ENCODE measurements around the gene BSG. TPM values are rescaled to one million over a fixed set of nuclear protein-coding genes. Genes with fewer than 3 reads are reported as not detected.

Gene BSG
- total RNA-seq, 4 donors from 2014 or later = 304 to 416 (median 362) TPM

DNA sequence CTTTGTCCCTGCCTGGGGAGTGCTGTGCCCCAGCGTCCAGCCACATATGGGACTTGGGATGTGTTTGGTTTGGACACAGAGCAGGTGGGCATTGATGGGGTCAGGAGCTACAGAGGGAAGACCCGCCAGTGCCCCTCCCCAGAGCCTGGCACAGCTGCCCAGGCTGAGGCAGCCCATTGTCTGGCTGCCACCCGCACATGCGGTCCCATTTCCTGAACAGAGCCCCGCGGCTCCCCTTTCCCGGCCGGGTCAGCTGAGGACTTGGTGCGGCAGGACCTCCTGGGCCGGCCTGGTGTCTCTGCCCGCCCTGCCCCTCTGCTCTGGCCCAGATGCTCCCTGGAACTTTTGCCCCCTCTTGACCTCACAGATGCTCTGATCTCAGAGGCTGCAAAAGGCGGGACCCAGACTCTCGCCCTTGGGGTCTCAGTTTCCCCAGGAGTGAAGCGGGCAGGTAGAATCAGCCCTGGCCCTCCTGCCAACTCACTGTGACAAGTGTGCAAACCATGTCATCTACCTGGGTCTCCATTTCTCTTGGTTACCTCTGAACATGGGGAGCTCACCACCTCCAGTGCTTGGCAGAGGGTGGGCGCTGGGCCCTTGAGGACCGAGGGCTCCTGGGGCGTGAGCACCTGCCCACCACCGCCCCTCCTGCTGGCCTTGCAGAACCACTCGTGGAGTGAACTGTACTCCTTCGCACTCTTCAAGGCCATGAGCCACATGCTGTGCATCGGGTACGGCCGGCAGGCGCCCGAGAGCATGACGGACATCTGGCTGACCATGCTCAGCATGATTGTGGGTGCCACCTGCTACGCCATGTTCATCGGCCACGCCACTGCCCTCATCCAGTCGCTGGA, 35.1 kb downstream of the BSG start:
- Histone ChIP-seq H3K4me1 (peaks cover 10 to 25% (median 11%) of the 10 kb centered on the region in 4 donors), H3K4me3 (no peak overlapping the region), H3K27ac (replicated peaks in 1 of 4) (no peak overlapping the region), H3K36me3 (no peaks in the 10 kb centered on the region), H3K9me3 (no peaks in the 10 kb centered on the region), H3K27me3 (peaks cover 0 to 26% (median 0%) of the 10 kb centered on the region in 4 donors)
- no peak for DNase-seq (ENCODE audit: extremely low spot score)
- TF ChIP-seq POLR2AphosphoS5 (IDR thresholded peaks at IDR 0.05) (no peak), POLR2A (IDR thresholded peaks at IDR 0.05; ENCODE audit: low read depth) (no peak), EP300 (IDR thresholded peaks at IDR 0.05) (no peak)
- TF ChIP-seq, protein P1, sequence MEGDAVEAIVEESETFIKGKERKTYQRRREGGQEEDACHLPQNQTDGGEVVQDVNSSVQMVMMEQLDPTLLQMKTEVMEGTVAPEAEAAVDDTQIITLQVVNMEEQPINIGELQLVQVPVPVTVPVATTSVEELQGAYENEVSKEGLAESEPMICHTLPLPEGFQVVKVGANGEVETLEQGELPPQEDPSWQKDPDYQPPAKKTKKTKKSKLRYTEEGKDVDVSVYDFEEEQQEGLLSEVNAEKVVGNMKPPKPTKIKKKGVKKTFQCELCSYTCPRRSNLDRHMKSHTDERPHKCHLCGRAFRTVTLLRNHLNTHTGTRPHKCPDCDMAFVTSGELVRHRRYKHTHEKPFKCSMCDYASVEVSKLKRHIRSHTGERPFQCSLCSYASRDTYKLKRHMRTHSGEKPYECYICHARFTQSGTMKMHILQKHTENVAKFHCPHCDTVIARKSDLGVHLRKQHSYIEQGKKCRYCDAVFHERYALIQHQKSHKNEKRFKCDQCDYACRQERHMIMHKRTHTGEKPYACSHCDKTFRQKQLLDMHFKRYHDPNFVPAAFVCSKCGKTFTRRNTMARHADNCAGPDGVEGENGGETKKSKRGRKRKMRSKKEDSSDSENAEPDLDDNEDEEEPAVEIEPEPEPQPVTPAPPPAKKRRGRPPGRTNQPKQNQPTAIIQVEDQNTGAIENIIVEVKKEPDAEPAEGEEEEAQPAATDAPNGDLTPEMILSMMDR (IDR thresholded peaks at IDR 0.05) = no peak
- intact Hi-C loops (cut with DNase I) = no loop called here
- 77% methylated on average over 7 of the region's 30 CpGs for WGBS

DNA sequence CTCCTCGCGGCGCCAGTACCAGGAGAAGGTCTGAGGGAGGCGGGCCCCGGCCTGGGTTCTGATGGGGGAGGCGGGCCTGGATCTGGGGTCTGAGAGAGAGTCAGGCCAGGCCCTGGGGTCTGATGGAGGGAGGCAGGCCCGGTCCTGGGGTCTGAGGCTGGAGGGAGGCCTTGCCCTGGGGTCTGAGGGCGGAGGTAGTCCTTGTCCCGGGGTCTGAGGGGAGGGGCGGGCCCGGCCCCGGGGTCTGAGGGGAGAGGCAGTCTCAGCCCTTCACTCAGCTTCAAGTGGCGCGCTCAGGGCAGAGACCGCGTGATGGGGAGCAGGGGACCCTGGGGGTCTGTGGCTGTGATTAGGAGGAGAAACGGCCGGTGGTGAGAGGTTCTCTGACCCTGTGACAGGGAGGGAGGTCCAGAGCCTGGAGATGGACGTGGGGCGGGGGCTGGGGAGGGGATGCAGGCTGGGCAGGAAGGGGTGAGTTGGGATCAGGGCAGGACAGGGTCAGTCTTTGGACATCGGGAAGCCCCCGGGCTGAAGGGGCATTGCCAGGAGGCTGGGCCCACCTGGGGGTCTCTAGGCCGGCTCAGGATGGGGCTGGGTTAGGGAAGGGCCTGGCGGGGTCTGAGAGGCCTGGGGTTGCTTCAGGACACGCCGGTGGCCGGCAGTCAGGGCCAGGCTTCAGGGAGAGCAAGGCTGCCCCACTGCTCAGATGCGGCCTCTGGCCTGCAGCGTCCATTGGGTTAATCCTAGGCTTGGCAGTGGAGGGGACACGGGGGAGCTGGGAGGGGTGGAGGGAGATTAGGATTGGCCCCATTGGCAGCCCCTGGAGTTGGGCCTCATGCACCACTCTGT, 36.0 kb downstream of the BSG start:
- TF ChIP-seq, protein P1 (IDR thresholded peaks at IDR 0.05) = no peak
- TF ChIP-seq POLR2AphosphoS5 (IDR thresholded peaks at IDR 0.05) (no peak), POLR2A (IDR thresholded peaks at IDR 0.05; ENCODE audit: low read depth) (no peak), EP300 (IDR thresholded peaks at IDR 0.05) (no peak)
- Histone ChIP-seq H3K27me3 (peaks cover 0 to 26% (median 0%) of the 10 kb centered on the region in 4 donors), H3K9me3 (no peaks in the 10 kb centered on the region), H3K36me3 (no peaks in the 10 kb centered on the region), H3K4me3 (no peak overlapping the region), H3K4me1 (peaks cover 10 to 25% (median 11%) of the 10 kb centered on the region in 4 donors), H3K27ac (replicated peaks in 1 of 4) (no peak overlapping the region)
- WGBS = 76% methylated on average over 26 of the region's 30 CpGs
- intact Hi-C loops (cut with DNase I) = no loop called here
- DNase-seq (ENCODE audit: extremely low spot score) = no peak

DNA sequence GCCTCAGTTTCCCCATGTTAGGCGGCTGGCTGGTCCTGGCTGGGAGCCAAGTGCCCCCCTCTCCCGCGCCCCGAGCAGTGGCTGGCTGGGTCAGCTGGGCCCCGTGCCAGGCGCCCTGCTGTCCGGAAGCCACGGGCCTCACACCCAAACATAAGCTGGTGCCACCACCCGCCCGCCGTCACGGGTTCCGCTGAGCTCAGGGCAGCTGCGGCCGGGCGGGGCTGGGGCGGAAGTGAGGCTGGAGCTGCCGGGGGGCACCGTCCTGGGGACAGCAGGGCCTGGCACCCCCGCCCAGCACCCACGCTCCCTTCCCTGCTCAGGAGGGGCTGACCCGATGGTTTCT, 36.6 kb downstream of the BSG start:
- no peaks in the 10 kb centered on the region for H3K9me3 ChIP-seq
- intact Hi-C loops (cut with DNase I) = no loop called here
- DNase-seq (ENCODE audit: extremely low spot score) = no peak

DNA sequence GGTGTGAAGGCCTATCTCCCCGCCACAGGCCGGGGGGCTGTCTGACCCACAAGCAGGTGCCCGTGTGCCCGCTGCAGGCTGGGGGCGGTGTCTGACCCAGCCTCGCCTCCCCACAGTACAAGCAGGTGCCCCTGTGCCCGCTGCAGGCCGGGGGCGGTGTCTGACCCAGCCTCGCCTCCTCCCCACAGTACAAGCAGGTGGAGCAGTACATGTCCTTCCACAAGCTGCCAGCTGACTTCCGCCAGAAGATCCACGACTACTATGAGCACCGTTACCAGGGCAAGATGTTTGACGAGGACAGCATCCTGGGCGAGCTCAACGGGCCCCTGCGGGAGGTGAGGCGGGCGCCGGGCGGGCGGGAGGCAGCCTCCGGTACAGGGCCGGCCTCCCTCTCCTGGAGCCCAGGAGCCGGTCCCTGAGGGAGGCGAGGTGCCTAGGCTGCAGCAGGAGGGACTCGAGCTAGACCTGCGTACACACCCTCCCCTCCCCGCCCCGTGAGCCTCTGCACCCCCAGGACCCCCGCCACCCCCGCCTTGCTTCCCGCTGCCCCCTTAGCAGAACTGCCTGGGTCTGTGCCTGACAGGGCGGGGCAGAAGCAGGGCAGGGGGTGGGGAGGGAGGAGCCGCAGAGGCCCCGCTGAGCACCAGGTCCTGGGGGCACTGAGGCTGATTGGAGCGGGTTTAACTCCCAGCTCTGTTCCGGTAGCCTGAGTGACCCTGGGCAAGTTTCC, 37.8 kb downstream of the BSG start:
- Histone ChIP-seq H3K4me1 (peaks cover 10 to 25% (median 11%) of the 10 kb centered on the region in 4 donors), H3K36me3 (no peaks in the 10 kb centered on the region), H3K27me3 (peaks cover 0 to 38% (median 0%) of the 10 kb centered on the region in 4 donors), H3K9me3 (no peaks in the 10 kb centered on the region), H3K4me3 (peak overlapping the region; percentile 12 to 45 (median 22)), H3K27ac (replicated peaks in 1 of 4) (peak overlapping the region; percentile 7 to 46 (median 15))
- no peak for TF ChIP-seq EP300 (IDR thresholded peaks at IDR 0.05)
- TF ChIP-seq POLR2A (IDR thresholded peaks at IDR 0.05; ENCODE audit: low read depth) = no peak
- no peak for TF ChIP-seq POLR2AphosphoS5 (IDR thresholded peaks at IDR 0.05)
- TF ChIP-seq, protein P1 (IDR thresholded peaks at IDR 0.05) = no peak
- DNase-seq (ENCODE audit: extremely low spot score) = no peak
- WGBS = 60% methylated on average over 1 of the region's 38 CpGs
- intact Hi-C loops (cut with DNase I) = no loop called here

More for the DNA sequence above, 36.6 kb downstream of the BSG start:
- no peak overlapping the region for H3K27ac ChIP-seq (replicated peaks in 1 of 4)
- no peak overlapping the region for H3K4me3 ChIP-seq
- no peak for TF ChIP-seq EP300 (IDR thresholded peaks at IDR 0.05)
- TF ChIP-seq POLR2AphosphoS5 (IDR thresholded peaks at IDR 0.05) = no peak
- TF ChIP-seq POLR2A (IDR thresholded peaks at IDR 0.05; ENCODE audit: low read depth) = no peak
- TF ChIP-seq, protein P1 (IDR thresholded peaks at IDR 0.05) = no peak
- peaks cover 0 to 30% (median 0%) of the 10 kb centered on the region in 4 donors for H3K27me3 ChIP-seq
- H3K36me3 ChIP-seq = no peaks in the 10 kb centered on the region
- peaks cover 10 to 25% (median 11%) of the 10 kb centered on the region in 4 donors for H3K4me1 ChIP-seq
- WGBS = 92% methylated on average over 2 of the region's 22 CpGs

Measured in esophagus muscularis mucosa (tissue), 4 donors.